VCaP (cell line): ENCODE data around the gene FNDC7.
A peak's percentile ranks its signal among the peaks of the same experiment; 100 is the strongest.
"Not testable (repeated sequence)": the region's sequence is repeated elsewhere in the genome, so short reads cannot be mapped to it uniquely, and the experiment has no call there.

ENCODE experiments used
- H3K27ac ChIP-seq: fragments of 450-650 bp; 2 replicates; pipeline ENCODE4 v1.5.1; 2017
- TF ChIP-seq, protein P1 (sequence below): fragments of 450-650 bp; conservative IDR thresholded peaks from 2 replicates; pipeline ENCODE4 v1.5.1; 2017; ENCODE audit warnings: mild to moderate bottlenecking, moderate library complexity

The FNDC7 gene

DNA sequence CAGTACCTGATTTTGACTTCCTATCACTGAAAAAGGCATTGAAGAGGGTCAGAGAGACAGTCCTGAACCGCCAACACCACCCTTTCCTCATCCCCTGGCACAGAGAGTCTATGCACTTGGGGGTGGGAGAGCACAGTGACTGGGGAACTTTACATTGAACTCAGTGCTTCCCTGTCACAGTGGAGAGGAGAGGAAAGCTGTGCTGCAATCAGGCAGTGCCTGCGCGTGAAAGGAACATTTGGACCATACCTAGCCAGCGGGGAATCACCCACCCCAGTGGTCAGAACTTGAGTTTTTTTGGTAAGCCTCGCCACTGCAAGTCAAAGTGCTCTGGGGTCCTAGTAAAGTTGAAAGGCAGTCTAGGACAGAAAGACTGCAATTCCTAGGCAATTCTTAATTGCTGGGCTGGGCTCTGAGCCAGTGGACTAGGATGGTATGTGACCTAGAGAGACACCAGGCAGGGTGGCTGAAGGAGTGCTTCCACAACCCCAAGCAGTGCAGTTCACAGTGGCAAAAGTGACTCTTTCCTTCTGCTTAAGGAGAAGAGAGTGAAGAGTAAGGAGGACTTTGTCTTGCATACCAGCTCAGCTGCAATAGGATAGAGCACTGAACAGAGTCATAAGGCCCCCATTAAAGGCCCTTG lies 42.5 kb upstream of the FNDC7 start:
- TF ChIP-seq, protein P1, sequence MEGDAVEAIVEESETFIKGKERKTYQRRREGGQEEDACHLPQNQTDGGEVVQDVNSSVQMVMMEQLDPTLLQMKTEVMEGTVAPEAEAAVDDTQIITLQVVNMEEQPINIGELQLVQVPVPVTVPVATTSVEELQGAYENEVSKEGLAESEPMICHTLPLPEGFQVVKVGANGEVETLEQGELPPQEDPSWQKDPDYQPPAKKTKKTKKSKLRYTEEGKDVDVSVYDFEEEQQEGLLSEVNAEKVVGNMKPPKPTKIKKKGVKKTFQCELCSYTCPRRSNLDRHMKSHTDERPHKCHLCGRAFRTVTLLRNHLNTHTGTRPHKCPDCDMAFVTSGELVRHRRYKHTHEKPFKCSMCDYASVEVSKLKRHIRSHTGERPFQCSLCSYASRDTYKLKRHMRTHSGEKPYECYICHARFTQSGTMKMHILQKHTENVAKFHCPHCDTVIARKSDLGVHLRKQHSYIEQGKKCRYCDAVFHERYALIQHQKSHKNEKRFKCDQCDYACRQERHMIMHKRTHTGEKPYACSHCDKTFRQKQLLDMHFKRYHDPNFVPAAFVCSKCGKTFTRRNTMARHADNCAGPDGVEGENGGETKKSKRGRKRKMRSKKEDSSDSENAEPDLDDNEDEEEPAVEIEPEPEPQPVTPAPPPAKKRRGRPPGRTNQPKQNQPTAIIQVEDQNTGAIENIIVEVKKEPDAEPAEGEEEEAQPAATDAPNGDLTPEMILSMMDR, result no peak
- no peak overlapping the region for H3K27ac ChIP-seq

DNA sequence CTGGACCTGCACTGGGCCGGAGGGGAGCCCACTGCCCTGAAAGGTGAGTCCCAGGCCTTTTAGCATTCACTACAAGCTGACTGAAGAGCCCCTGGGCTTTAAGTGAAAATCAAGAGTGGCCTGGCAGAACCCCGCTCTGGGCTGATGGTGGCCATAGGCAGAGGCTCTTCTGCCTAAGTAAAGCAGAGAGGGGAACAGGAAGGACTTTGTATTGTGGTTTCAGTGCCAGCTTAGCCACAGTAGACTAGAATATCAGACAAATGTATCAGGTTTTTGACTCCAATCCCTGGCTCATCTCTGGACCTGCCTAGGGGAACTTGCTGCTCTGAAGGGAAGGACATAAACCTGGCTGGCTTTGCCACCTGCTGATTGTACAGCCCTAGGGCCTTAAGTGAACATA lies 41.6 kb upstream of the FNDC7 start:
- no peak overlapping the region for H3K27ac ChIP-seq
- TF ChIP-seq, protein P1, result no peak

DNA sequence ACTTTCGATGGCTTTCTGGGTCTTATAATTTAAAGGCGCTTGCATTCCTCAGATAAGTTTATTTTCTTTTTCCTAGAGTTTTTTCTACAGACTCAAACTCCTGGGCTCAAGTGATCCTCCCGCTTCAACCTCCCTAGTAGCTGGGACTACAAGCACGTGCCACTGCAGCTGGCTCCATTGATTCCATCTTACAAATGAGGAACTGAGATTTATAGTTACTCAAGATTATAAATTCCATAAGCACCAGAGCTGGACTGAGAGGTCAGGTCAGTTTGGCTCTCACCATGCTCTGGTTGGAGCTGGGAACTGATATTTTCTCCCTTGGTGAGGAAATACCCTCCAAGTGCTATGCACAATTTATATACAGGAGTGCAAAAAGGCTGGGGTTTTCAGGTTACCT lies 34.0 kb upstream of the FNDC7 start:
- TF ChIP-seq, protein P1, result no peak
- no peak overlapping the region for H3K27ac ChIP-seq

DNA sequence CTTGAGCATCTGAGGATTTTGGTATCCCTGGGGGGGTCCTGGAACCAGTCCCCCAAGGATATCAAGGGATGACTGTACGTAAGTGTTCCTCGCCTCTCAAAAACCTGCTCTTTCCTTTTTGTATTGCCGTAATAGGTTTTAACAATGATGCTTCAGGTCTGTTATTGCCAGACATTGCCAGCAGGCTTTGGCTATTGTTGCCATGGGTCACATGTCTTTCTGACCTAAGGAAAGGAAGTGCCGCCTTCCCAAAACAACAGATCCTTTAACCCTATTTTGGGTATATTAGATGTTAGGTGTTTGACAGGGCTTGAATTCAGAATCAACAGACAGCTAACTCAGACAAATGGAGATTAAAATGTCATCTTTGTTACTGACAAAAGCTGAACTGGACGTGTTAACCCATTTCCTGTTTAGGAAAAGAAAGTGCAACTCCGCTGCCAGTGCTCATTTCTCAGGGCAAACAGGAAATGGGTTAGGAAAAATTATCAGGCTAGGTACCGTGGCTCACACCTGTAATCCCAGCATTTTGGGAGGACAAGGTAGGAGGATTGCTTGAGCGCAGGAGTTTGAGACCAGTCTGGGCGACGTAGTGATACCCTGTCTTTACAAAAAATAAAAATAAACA lies 33.0 kb upstream of the FNDC7 start:
- TF ChIP-seq, protein P1, result no peak
- H3K27ac ChIP-seq, result no peak overlapping the region

DNA sequence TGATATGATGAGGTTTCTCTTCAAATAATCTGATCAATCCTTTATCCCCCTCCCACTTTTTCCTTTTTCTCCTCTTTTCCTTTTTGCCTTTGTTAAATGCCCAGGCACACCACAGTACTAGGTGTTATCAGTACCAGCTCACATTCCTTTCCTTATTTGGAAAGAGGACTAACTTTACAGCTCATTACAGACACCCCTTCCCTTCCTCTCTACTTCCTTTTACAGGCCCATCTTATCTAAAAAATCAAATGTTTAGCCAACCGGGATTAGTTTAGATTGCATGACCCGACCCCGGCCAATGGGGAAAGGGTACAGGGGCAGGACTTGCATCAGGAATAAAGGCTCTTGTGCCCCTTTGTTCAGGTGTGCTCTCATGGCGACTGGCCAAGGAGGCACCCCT lies 31.0 kb upstream of the FNDC7 start:
- H3K27ac ChIP-seq, result not testable (repeated sequence)

DNA sequence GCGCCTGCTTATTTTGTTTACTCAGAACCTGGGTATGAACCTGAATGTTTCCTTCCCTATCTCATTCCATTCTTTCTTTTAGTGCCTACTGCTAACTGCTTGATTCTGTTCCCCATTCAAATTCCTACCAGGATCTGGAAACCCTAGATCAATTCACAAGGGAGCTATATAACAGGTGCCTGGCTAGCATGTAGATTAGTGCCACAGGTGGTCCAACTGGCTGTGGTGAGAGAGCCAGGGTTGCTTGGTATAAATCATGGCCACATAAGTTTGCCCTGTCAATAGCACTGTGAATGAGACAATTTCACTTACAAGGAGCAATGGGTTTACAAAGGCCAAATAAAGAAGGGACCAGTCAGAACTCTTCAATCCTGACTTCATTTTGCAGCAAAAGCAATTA lies 27.2 kb upstream of the FNDC7 start:
- TF ChIP-seq, protein P1, result no peak
- H3K27ac ChIP-seq, result peak overlapping the region; percentile 74

DNA sequence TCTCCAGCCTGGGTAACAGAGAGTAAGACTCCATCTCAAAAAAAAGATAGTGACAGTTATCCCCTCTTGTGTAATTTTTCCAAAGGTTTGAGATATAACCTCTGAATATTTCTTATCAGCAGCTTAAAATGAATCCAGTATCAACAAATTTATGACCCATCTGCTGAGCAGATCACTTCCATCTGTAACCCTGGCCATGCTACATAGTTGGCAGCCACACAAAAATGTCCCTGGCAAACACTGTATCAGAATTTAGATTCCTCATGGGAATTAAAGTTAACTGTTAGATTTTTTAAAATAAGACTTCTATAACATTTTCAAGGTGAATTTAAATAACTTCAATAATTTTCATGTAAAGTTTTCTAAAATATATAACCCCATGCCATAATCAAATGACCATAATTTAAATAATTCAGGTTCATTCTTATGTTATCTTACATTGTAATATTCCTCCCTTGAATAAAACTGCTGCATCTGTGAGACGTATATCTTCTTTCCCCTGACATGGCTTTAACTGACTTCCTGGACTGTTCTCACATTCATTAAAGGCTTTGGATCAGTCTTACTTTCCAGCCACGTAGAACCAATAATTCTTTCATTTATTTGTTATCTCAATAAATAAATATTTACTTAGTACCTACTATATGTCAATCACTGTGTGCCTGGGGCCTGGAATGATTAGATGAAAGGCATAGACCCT lies 25.9 kb upstream of the FNDC7 start:
- TF ChIP-seq, protein P1, result no peak
- H3K27ac ChIP-seq, result peak overlapping the region; percentile 74
